Measurements from ENCODE around the gene ARID5B. TPM values are rescaled to one million over a fixed set of nuclear protein-coding genes. Genes with fewer than 3 reads are reported as not detected.
A peak's percentile ranks its signal among the peaks of the same experiment; 100 is the strongest.

Gene ARID5B
- polyA plus RNA-seq, 3 donors = 1.00 to 2.5 (median 1.5) TPM

GRCh38 chr10:61883371-61884025 lies 18.0 kb upstream of the ARID5B start:
- no peak overlapping the region for H3K4me3 ChIP-seq (replicated peaks in 1 of 3; ENCODE audit: low read depth in 2 of 3, low read length in 3 of 3)
- peak in 1 of 3 donors; percentile 43 for DNase-seq
- no peak overlapping the region for H3K4me3 Mint-ChIP-seq
- peak overlapping the region in 2 of 7 donors; percentile 20 to 30 for H3K27ac Mint-ChIP-seq
- no peak overlapping the region for H3K4me2 ChIP-seq (replicated peaks; ENCODE audit: extremely low read depth, low read length, poor library complexity, severe bottlenecking)
- H3K27me3 ChIP-seq (ENCODE audit: control insufficient read depth in 2 of 2, insufficient read depth in 2 of 2, low read length in 2 of 2) = no peaks in the 10 kb centered on the region
- H3K36me3 ChIP-seq (replicated peaks in 1 of 2; ENCODE audit: control insufficient read depth in 1 of 2, insufficient read depth in 2 of 2, low read length in 2 of 2) = no peaks in the 10 kb centered on the region
- no peaks in the 10 kb centered on the region for H3K36me3 Mint-ChIP-seq
- peaks cover 2% of the 10 kb centered on the region for H3K4me1 Mint-ChIP-seq
- H3K9me3 ChIP-seq (replicated peaks in 1 of 2; ENCODE audit: control insufficient read depth in 1 of 2, insufficient read depth in 1 of 2, low read length in 2 of 2) = no peaks in the 10 kb centered on the region
- no peak overlapping the region for H2AFZ ChIP-seq (ENCODE audit: insufficient read depth, low read depth, low read length, poor library complexity, severe bottlenecking)
- intact Hi-C loops (cut with micrococcal nuclease) = no loop called here
- no peaks in the 10 kb centered on the region for H3K4me1 ChIP-seq (ENCODE audit: control insufficient read depth in 1 of 2, insufficient read depth in 2 of 2, low read length in 2 of 2)
- H4K20me1 ChIP-seq (ENCODE audit: insufficient read depth, low read length) = no peaks in the 10 kb centered on the region
- no peak overlapping the region for H3K27ac ChIP-seq (ENCODE audit: low read depth in 1 of 2, low read length in 2 of 2)
- H3K79me2 ChIP-seq (ENCODE audit: insufficient read depth, low read length) = no peaks in the 10 kb centered on the region
- no peaks in the 10 kb centered on the region for H3K27me3 Mint-ChIP-seq (ENCODE audit: low read depth in 3 of 3)
- WGBS (ENCODE audit: insufficient coverage) = 80% methylated on average over 2 of the region's 7 CpGs
- TF ChIP-seq CTCF (IDR thresholded peaks at IDR 0.05) = no peak
- H3K9me3 Mint-ChIP-seq = peaks cover 0 to 2% (median 0%) of the 10 kb centered on the region in 7 donors
- H3K9ac ChIP-seq (ENCODE audit: insufficient read depth, low read length, poor library complexity, severe bottlenecking) = no peak overlapping the region

- H2AFZ ChIP-seq (ENCODE audit: insufficient read depth, low read depth, low read length, poor library complexity, severe bottlenecking) = no peak overlapping the region
- no peak overlapping the region for H3K4me2 ChIP-seq (replicated peaks; ENCODE audit: extremely low read depth, low read length, poor library complexity, severe bottlenecking)
- no peak for DNase-seq
- intact Hi-C loops (cut with micrococcal nuclease) = no loop called here
- H4K20me1 ChIP-seq (ENCODE audit: insufficient read depth, low read length) = no peaks in the 10 kb centered on the region
- H3K27ac ChIP-seq (ENCODE audit: low read depth in 1 of 2, low read length in 2 of 2) = no peak overlapping the region
- H3K9ac ChIP-seq (ENCODE audit: insufficient read depth, low read length, poor library complexity, severe bottlenecking) = no peak overlapping the region
- H3K27me3 ChIP-seq (ENCODE audit: control insufficient read depth in 2 of 2, insufficient read depth in 2 of 2, low read length in 2 of 2) = no peaks in the 10 kb centered on the region
- Mint-ChIP-seq H3K4me3 (no peak overlapping the region), H3K36me3 (no peaks in the 10 kb centered on the region), H3K27ac (no peak overlapping the region), H3K4me1 (peaks cover 2% of the 10 kb centered on the region), H3K27me3 (ENCODE audit: low read depth in 3 of 3) (no peaks in the 10 kb centered on the region), H3K9me3 (peaks cover 0 to 2% (median 0%) of the 10 kb centered on the region in 7 donors)
- no peaks in the 10 kb centered on the region for H3K4me1 ChIP-seq (ENCODE audit: control insufficient read depth in 1 of 2, insufficient read depth in 2 of 2, low read length in 2 of 2)
- H3K9me3 ChIP-seq (replicated peaks in 1 of 2; ENCODE audit: control insufficient read depth in 1 of 2, insufficient read depth in 1 of 2, low read length in 2 of 2) = no peaks in the 10 kb centered on the region
- no peak for TF ChIP-seq CTCF (IDR thresholded peaks at IDR 0.05)
- H3K79me2 ChIP-seq (ENCODE audit: insufficient read depth, low read length) = no peaks in the 10 kb centered on the region
- H3K4me3 ChIP-seq (replicated peaks in 1 of 3; ENCODE audit: low read depth in 2 of 3, low read length in 3 of 3) = no peak overlapping the region
- no peaks in the 10 kb centered on the region for H3K36me3 ChIP-seq (replicated peaks in 1 of 2; ENCODE audit: control insufficient read depth in 1 of 2, insufficient read depth in 2 of 2, low read length in 2 of 2)
These were observed 13.7 kb upstream of the ARID5B start for GRCh38 chr10:61887772-61888171.
